T-helper 1 cell (primary cell): ENCODE data around the gene ZDHHC6.
"Not testable (repeated sequence)": the region's sequence is repeated elsewhere in the genome, so short reads cannot be mapped to it uniquely, and the experiment has no call there.

Source experiments
- DNase-seq, 5 donors: peaks; one replicate each; pipeline ENCODE4 v3.0.0-alpha.2; 2012 to 2020

ZDHHC6 gene

DNA sequence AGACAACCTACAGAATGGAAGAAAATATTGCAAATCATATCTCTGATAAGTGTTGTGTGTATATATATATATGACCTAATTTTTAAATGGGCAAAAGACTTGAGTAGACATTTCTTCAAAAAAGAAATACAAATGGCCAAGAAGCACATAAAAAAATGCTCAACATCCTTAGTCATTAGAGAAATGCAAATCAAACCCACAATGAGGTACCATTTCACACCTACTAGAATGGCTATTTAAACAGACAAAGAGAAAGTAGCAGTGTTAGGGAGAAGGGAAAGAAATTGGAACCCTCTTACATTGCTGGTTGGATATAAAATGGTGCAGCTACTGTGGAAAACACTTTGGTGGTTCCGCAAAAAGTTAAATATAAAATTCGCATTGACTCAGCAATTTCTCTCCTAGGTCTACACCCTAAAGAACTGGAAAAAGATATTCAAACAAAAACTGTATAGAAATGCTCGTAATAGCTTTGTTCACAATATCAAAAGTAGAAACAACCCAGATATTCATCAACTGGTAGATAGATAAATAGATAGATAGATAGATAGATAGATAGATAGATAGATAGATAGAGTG is 56.5 kb downstream of the ZDHHC6 start:
- DNase-seq, result peak in 1 of 5 donors; percentile 25

DNA sequence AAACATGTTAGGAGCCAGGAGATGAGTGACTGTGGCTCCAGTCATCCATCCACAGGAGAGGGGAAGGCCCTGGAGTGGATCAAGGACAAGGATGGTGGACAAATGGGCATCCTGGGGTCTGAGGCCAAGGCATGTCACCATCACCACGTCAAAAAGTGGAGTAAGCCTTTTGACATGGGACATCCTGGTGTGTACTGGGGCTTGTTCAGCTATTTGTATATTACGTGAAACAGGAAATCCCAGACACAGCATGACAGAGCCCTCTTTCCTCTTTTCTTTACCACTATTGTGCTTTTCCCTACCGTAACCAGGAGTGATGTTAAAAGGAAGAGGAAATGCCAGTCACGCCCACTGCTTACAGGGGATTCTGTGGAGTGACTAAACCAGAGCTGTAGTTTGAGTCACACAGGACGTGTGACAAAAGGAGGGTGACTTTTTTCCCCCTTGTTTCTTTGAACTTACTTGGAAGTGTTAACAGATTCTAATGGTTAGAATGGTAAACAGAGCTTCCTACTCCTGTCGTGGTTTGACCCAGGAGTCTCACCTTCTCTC is 57.4 kb downstream of the ZDHHC6 start:
- peak in 4 of 5 donors; percentile 22 to 93 (median 34) for DNase-seq

DNA sequence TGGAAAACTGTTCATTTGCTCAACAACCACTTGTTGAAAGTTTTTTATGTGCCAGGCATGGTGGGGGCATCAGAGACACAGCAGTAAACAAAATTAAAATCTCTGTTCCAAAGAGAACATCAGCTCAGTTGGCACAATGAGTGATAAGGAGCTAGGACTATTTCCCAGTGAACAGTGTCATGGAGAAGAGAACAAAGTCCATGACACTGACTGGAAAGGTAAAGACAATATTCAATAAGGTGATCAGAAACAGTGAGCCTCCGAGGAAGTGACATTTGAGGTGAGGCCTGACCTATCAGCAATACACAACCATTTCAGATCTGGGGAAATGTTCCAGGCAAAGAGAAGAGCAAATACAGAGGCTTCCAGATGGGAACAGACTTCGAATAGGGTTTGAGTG is 58.2 kb downstream of the ZDHHC6 start:
- no peak for DNase-seq

DNA sequence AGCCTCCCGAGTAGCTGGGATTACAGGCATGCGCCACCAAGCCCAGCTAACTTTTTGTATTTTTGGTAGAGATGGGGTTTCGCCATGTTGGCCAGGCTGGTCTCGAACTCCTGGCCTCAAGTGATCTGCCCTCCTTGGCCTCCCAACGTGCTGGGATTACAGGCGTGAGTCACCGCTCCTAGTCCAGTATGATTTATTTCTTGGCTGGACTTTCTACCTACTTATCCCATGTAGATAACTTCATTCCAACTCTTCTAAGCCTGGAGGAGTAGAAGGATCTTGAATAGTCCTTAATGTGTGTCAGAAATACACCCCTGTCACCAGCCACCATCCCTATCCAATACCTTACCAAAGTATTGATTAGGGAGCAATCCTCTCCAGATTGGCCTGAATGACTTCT is 58.7 kb downstream of the ZDHHC6 start:
- DNase-seq, result not testable (repeated sequence)

DNA sequence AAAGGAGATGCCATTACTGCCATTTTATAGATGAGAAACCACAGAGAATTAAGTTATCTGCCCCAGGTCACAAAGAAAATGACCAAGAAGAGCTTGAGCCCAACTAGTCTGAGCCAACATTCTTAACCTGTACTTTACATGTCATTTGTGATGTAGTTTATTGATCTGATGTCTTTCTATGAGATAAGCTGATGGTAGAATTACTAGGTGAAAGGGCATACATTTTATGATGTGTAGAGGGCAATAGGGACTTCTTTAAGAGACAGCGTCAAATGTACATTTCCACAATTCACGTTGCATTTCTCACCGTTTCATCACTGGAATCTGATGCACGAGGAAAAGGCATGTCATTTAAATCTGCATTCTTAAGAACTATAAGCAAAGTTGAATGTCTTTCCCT is 61.5 kb downstream of the ZDHHC6 start:
- DNase-seq, result no peak

DNA sequence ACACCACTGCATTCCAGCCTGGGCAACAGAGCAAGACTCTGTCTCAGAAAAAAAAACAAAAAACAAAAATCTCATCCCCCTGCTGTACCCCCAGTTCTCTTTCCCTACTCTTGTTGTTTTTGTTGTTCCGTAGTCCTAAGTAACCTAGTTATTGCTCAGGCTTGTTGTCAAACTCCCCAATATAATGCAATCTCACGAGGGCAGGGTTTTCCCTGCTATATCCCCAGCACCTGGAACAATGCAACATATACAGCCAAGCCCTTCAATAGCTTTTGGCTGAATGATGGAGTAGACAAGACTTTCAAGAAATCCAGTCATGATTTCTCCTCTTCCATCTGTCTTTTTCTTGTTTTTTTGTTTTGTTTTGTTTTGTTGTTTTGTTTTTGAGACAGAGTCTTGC is 62.6 kb downstream of the ZDHHC6 start:
- DNase-seq, result no peak

DNA sequence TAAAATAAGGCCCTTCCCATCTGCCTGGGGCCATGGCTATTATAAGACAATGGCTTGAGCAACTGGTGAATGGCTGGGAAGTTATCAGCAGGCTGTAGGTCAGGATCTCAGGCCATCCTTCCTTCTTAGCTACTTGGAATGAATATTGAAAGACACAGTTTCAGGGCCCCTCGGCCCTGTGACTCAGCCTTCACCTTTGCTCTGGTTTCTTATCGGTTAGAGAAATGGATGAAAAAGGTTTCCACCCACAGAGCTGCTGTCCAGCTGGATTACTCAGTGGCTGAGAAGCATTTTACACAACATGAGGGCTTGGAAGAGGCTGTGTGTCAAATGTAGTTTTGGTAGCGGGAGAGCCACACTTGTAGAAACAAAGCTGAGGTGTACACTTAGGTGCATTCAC is 63.4 kb downstream of the ZDHHC6 start:
- DNase-seq, result peak in 1 of 5 donors; percentile 37

DNA sequence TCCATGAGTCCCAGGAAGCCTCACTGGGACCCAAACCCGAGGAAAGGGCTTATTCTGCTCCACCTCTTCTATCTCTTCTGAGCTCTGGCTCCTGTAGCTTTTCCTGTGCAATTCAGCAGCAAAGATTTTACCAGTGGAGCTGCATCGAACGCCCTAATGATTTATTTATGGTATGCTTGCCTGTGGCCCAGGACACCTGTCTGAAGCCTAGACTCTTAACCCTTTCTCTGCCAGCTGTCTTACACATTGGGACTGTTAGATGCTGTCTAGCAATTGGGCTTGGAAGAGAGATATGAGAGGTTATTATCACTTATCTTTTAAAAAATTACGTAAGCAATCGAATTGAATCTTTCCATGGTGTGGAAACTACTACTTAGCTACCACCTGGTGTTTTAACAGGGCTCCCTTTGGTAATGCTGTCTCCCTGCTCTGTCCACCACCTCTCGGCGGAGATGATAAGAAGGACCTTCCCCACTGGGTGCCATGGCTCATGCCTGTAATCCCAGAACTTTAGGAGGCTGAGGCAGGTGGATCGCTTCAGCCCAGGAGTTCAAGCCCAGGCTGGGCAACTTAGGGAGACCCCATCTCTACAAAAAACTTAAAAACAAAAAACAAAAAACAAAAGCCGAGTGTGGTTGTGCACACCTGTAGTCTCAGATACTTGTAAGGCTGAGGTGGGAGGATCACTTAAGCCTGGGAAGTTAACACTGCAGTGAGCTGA is 64.0 kb downstream of the ZDHHC6 start:
- no peak for DNase-seq
